Ishikawa (cell line): Measurements from ENCODE around the gene SETD1A.

Source experiments
- CEBPB ChIP-seq: IDR thresholded peaks from 2 replicates; pipeline ENCODE4 v1.6.1; 2012
- CREB1 ChIP-seq: IDR thresholded peaks from 2 replicates; pipeline ENCODE4 v1.6.1; 2012; ENCODE audit warnings: low read depth
- EGR1 ChIP-seq: IDR thresholded peaks from 2 replicates; pipeline ENCODE4 v1.6.1; 2012
- EP300 ChIP-seq: IDR thresholded peaks from 2 replicates; pipeline ENCODE4 v1.6.1; 2012; ENCODE audit warnings: borderline replicate concordance
- MAX ChIP-seq: IDR thresholded peaks from 2 replicates; pipeline ENCODE4 v1.6.1; 2012
- REST ChIP-seq: IDR thresholded peaks from 2 replicates; pipeline ENCODE4 v1.6.1; 2012; ENCODE audit warnings: low read depth, mild to moderate bottlenecking
- TAF1 ChIP-seq: IDR thresholded peaks from 2 replicates; pipeline ENCODE4 v1.6.1; 2012; ENCODE audit warnings: low read depth, mild to moderate bottlenecking
- TCF12 ChIP-seq: IDR thresholded peaks from 2 replicates; pipeline ENCODE4 v1.6.1; 2012; ENCODE audit warnings: low read depth
- YY1 ChIP-seq: IDR thresholded peaks from 2 replicates; pipeline ENCODE4 v1.6.1; 2012; ENCODE audit warnings: low read depth
- ZBTB7A ChIP-seq: IDR thresholded peaks from 2 replicates; pipeline ENCODE4 v1.6.1; 2012; ENCODE audit warnings: low read depth
- TF ChIP-seq, protein P1 (sequence below): IDR thresholded peaks from 2 replicates; pipeline ENCODE4 v1.6.1; 2012

GRCh38 chr16:30957456-30958174, at the start of gene SETD1A:
- TF ChIP-seq CREB1: no peak; the same call in 1 of the 2 replicates
- TF ChIP-seq REST: no peak
- no peak for TF ChIP-seq TCF12
- TF ChIP-seq, protein P1, sequence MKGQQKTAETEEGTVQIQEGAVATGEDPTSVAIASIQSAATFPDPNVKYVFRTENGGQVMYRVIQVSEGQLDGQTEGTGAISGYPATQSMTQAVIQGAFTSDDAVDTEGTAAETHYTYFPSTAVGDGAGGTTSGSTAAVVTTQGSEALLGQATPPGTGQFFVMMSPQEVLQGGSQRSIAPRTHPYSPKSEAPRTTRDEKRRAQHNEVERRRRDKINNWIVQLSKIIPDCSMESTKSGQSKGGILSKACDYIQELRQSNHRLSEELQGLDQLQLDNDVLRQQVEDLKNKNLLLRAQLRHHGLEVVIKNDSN: no peak
- no peak for TF ChIP-seq EGR1
- TF ChIP-seq MAX: peak; percentile 69
- TF ChIP-seq TAF1: 0 out of 2 replicates have a peak, but pooled peaks have one; percentile 14
- TF ChIP-seq CEBPB: no peak
- no peak for TF ChIP-seq YY1
- peak; percentile 66 for TF ChIP-seq EP300
- TF ChIP-seq ZBTB7A: no peak
